Right lobe of liver (tissue), 6 donors: ENCODE data around the gene SSC4D. TPM values are rescaled to one million over a fixed set of nuclear protein-coding genes. Genes with fewer than 3 reads are reported as not detected.

Source experiments
- ATAC-seq, 4 donors: fragments of 200-7000 bp; cut with Tn5 transposase; one replicate each; pipeline ENCODE4 v1.9.1; 2020; ENCODE audit warnings: mild to moderate bottlenecking in 4 of 4, moderate library complexity in 4 of 4
- DNase-seq, 3 donors: peaks; one replicate each; pipeline ENCODE4 v3.0.0-alpha.2; 2020
- H3K27ac ChIP-seq, 3 donors: fragments of 200-600 bp; one replicate each; pipeline ENCODE4 v1.8.0; 2022
- H3K27me3 ChIP-seq, 2 donors: fragments of 200-600 bp; one replicate each; pipeline ENCODE4 v1.8.0; 2022
- H3K36me3 ChIP-seq, 4 donors: fragments of 200-600 bp; sonication (generic) in 1 of 4; one replicate each; pipeline versions ENCODE4 v1.5.1 to v1.8.0; 2017 to 2022; ENCODE audit warnings: control low read depth in 1 of 4
- H3K4me1 ChIP-seq, 4 donors: fragments of 200-600 bp; sonication (generic) in 1 of 4; one replicate each; pipeline versions ENCODE4 v1.5.1 to v1.8.0; 2017 to 2022; ENCODE audit warnings: control low read depth in 1 of 4
- H3K4me3 ChIP-seq, 3 donors: fragments of 200-600 bp; one replicate each; pipeline ENCODE4 v1.8.0; 2022
- H3K9me3 ChIP-seq, 4 donors: fragments of 200-600 bp; sonication (generic) in 1 of 4; one replicate each; pipeline versions ENCODE4 v1.5.1 to v1.8.0; 2017 to 2022; ENCODE audit warnings: control low read depth in 1 of 4
- POLR2A ChIP-seq: fragments of 450-650 bp; IDR thresholded peaks from one replicate; pipeline ENCODE4 v1.6.1; 2017; ENCODE audit warnings: antibody characterized with exemption, mild to moderate bottlenecking
- WGBS: methylation state at CpG from one replicate; pipeline ENCODE4 v1.1.6; 2018; ENCODE audit warnings: low coverage, low lambda C conversion rate; ENCODE audit not compliant: insufficient coverage; ENCODE audit errors: missing lambda C conversion rate; 5-methylcytosine and 5-hydroxymethylcytosine counted together
- intact Hi-C, 2 donors: fragments of 100-400 bp; cut with DNase I; formaldehyde crosslinking; loops; one replicate each; pipeline versions ENCODE4 v1.11.2 to v1.14.1; 2022
- total RNA-seq, 6 experiments: library from RNA; depleted of rRNA in 2 of 6; stranded (reverse); fragments of >200 nt in 2 of 6; fragmentation: NEBNext Ultra II Directional in 3 of 6; extraction: Animal tissue kit (Norgen Biotek cat#: 25700) in 3 of 6; gene quantifications; one replicate each; pipeline versions ENCODE4 v1.1.0 to v1.2.4, GENCODE V29; 2016 to 2023
- TF ChIP-seq, protein P1 (sequence below), 4 donors: fragments of 200-600 bp in 3 of 4; fragments of 450-650 bp in 1 of 4; IDR thresholded peaks; one replicate each; pipeline versions ENCODE4 v1.5.1 to v1.8.0; 2016 to 2022; ENCODE audit warnings: antibody characterized with exemption in 4 of 4, mild to moderate bottlenecking in 2 of 4
- donor health status: DM: no; HTN: yes; CAD: no.
- donor health status: DM: no; HTN: no; CAD: no.
- donor health status: DM: no; HTN: no; CAD: no.
- donor health status: DM: no; HTN: yes; CAD: no.
- donor health status: DM: no; HTN: yes; CAD: no.

The SSC4D gene
- total RNA-seq, 6 experiments from 2014 or later, result 1.2 to 2.6 (median 1.2) TPM

DNA sequence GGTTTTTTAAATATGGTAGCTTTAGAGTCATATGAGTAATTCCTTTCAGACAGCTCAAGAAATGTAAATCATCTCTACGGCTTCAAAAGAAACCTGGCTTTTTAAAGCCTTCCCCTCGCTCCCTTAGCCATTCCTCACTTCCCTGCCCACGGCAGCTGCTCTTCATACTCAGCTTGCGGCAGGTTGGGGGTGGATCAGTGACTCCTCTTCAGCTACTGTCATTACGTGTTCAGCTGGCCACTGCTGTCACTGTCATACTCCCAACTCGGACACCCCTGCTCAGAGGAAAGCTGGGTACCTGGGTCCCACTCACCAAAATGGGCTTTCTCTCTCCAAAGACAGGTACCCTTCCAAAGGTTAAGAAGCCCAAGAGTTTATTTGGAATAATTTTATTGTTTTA is 57.3 kb downstream of the SSC4D start:
- Histone ChIP-seq H3K27ac (no peak overlapping the region), H3K4me3 (no peak overlapping the region), H3K27me3 (no peaks in the 10 kb centered on the region), H3K36me3 (peaks cover 0 to 10% (median 4%) of the 10 kb centered on the region in 4 donors), H3K4me1 (peaks cover 0 to 46% (median 11%) of the 10 kb centered on the region in 4 donors), H3K9me3 (no peaks in the 10 kb centered on the region)
- TF ChIP-seq, protein P1, sequence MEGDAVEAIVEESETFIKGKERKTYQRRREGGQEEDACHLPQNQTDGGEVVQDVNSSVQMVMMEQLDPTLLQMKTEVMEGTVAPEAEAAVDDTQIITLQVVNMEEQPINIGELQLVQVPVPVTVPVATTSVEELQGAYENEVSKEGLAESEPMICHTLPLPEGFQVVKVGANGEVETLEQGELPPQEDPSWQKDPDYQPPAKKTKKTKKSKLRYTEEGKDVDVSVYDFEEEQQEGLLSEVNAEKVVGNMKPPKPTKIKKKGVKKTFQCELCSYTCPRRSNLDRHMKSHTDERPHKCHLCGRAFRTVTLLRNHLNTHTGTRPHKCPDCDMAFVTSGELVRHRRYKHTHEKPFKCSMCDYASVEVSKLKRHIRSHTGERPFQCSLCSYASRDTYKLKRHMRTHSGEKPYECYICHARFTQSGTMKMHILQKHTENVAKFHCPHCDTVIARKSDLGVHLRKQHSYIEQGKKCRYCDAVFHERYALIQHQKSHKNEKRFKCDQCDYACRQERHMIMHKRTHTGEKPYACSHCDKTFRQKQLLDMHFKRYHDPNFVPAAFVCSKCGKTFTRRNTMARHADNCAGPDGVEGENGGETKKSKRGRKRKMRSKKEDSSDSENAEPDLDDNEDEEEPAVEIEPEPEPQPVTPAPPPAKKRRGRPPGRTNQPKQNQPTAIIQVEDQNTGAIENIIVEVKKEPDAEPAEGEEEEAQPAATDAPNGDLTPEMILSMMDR (IDR thresholded peaks at IDR 0.05), result no peak
- no peak for TF ChIP-seq POLR2A
- intact Hi-C loops, result no loop called here
- 67% methylated on average over 5 of the region's 6 CpGs for WGBS
- ATAC-seq (no peak), DNase-seq (no peak)

DNA sequence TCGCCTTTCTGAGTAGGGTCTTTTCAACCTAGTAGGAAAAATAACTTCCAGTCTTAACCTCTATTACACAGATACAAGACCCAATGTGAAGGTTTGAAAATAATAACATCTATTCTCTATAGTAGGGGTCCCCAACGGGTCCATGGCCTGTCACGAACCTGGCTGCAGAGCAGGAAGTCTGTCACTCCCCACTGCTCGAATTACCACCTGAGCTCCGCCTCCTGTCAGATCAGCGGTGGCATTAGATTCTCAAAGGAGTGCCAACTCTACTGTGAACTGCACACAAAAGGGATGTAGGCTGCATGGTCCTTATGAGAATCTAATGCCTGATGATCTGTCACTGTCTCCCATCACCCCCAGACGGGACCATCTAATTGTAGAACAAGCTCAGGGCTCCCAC is 58.1 kb downstream of the SSC4D start:
- peaks cover 0 to 46% (median 9%) of the 10 kb centered on the region in 4 donors for H3K4me1 ChIP-seq
- H3K27ac ChIP-seq, result no peak overlapping the region
- no peak for DNase-seq
- peaks cover 0 to 13% (median 6%) of the 10 kb centered on the region in 4 donors for H3K36me3 ChIP-seq
- no peak for ATAC-seq
- TF ChIP-seq, protein P1 (IDR thresholded peaks at IDR 0.05), result no peak
- no peak for TF ChIP-seq POLR2A
- H3K9me3 ChIP-seq, result no peaks in the 10 kb centered on the region
- no peaks in the 10 kb centered on the region for H3K27me3 ChIP-seq
- no peak overlapping the region for H3K4me3 ChIP-seq
- intact Hi-C loops, result no loop called here
- WGBS, result 93% methylated on average over 5 of the region's 7 CpGs

DNA sequence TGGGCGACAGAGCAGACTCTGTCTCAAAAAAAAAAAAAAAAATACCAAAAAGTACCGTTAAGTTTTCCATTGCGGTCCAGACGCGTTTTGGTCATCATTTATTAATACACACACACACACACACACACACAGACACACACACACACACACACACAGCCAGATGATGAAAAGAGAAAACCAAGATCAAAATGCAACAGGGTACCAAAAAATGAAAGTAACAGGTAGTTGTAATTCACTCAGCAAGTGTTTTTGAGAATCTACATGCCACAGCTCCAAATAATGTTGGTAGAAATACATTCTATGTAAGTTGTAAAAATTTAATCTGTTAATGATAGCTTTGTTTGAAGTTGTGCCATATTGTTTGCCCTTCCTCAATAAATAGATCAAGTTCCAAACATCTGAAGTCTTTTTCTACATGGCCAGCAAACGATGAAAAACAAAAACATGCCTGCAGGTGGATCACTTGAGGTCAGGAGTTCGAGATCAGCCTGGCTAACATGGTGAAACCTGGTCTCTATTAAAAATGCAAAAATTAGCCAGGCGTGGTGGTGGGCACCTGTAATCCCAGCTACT is 60.1 kb downstream of the SSC4D start:
- Histone ChIP-seq H3K4me1 (peaks cover 0 to 53% (median 9%) of the 10 kb centered on the region in 4 donors), H3K36me3 (peaks cover 5 to 31% (median 8%) of the 10 kb centered on the region in 4 donors), H3K27ac (no peak overlapping the region), H3K9me3 (no peaks in the 10 kb centered on the region), H3K27me3 (no peaks in the 10 kb centered on the region), H3K4me3 (no peak overlapping the region)
- no peak for DNase-seq
- 77% methylated on average over 8 of the region's 8 CpGs for WGBS
- TF ChIP-seq POLR2A, result no peak
- TF ChIP-seq, protein P1 (IDR thresholded peaks at IDR 0.05), result no peak
- intact Hi-C loops, result no loop called here
- ATAC-seq, result no peak

DNA sequence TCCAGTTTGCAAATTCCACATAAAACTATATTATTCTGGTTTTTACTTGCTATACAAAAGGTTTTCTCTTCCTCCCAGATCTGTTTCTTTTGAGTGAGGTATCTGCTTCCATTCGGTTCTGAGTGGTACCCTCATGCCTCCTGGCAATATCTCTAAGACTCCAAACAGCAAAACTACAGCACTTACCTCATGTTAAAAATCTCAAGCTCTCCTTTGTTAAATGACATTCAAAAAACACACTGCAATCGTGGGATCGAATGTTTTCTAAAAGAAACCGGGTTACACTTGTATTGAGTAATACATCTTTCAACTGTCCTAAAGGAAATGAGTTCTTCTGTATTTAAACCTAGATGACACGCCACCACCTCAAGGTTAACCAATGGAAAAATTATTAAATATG is 61.8 kb downstream of the SSC4D start:
- Histone ChIP-seq H3K36me3 (peaks cover 5 to 31% (median 11%) of the 10 kb centered on the region in 4 donors), H3K27me3 (no peaks in the 10 kb centered on the region), H3K27ac (no peak overlapping the region), H3K9me3 (no peaks in the 10 kb centered on the region), H3K4me1 (peaks cover 0 to 55% (median 15%) of the 10 kb centered on the region in 4 donors), H3K4me3 (no peak overlapping the region)
- ATAC-seq, result no peak
- no peak for TF ChIP-seq POLR2A
- TF ChIP-seq, protein P1 (IDR thresholded peaks at IDR 0.05), result no peak
- intact Hi-C loops, result no loop called here
- DNase-seq, result no peak
- WGBS, result 44% methylated on average over 5 of the region's 5 CpGs
